GM23338 (cell line): Measurements from ENCODE around the gene ACTMAP. TPM values are rescaled to one million over a fixed set of nuclear protein-coding genes. Genes with fewer than 3 reads are reported as not detected.
A peak's percentile ranks its signal among the peaks of the same experiment; 100 is the strongest.

ENCODE experiments used
- ATAC-seq: fragments of 200-7000 bp; cut with Tn5 transposase; 3 replicates; pipeline ENCODE4 v1.9.1; 2020
- DNase-seq: peaks from one replicate; pipeline ENCODE4 v3.0.0-alpha.2; 2015; ENCODE audit warnings: low spot score
- H2AFZ ChIP-seq: fragments of 200-600 bp; sonication (generic); 2 replicates; pipeline ENCODE4 v1.8.0; 2016; ENCODE audit warnings: antibody characterized with exemption, mild to moderate bottlenecking, moderate library complexity
- H3F3A ChIP-seq: fragments of 200-600 bp; sonication (generic); replicated peaks from 2 replicates; pipeline ENCODE4 v1.8.0; 2017; ENCODE audit warnings: antibody characterized with exemption, mixed run types, low read depth
- H3K27ac ChIP-seq: fragments of 200-600 bp; sonication (generic); 2 replicates; pipeline ENCODE4 v1.6.1; 2016; ENCODE audit warnings: low read depth
- H3K27me3 ChIP-seq: fragments of 200-600 bp; sonication (generic); 2 replicates; pipeline ENCODE4 v1.8.0; 2016; ENCODE audit warnings: mild to moderate bottlenecking, mixed run types, moderate library complexity; ENCODE audit not compliant: insufficient read depth
- H3K36me3 ChIP-seq: fragments of 200-600 bp; sonication (generic); 2 replicates; pipeline ENCODE4 v1.8.0; 2016; ENCODE audit warnings: mild to moderate bottlenecking; ENCODE audit not compliant: insufficient read depth
- H3K4me1 ChIP-seq: fragments of 200-600 bp; sonication (generic); 2 replicates; pipeline ENCODE4 v1.8.0; 2016; ENCODE audit warnings: mild to moderate bottlenecking, moderate library complexity; ENCODE audit not compliant: insufficient read depth
- H3K4me2 ChIP-seq: fragments of 200-600 bp; sonication (generic); 2 replicates; pipeline ENCODE4 v1.7.1; 2017; ENCODE audit warnings: mixed run types
- H3K4me3 ChIP-seq: fragments of 200-600 bp; sonication (generic); 2 replicates; pipeline ENCODE4 v1.6.1; 2016; ENCODE audit warnings: mixed run types
- H3K79me2 ChIP-seq: fragments of 200-600 bp; sonication (generic); replicated peaks from 2 replicates; pipeline ENCODE4 v1.8.0; 2017; ENCODE audit warnings: mild to moderate bottlenecking; ENCODE audit not compliant: insufficient read depth
- H3K9me2 ChIP-seq: fragments of 200-600 bp; sonication (generic); 2 replicates; pipeline ENCODE4 v1.8.0; 2017; ENCODE audit not compliant: insufficient read depth
- H4K20me1 ChIP-seq: fragments of 200-600 bp; sonication (generic); replicated peaks from 2 replicates; pipeline ENCODE4 v1.8.0; 2017; ENCODE audit warnings: mild to moderate bottlenecking; ENCODE audit not compliant: insufficient read depth
- H3K27ac Mint-ChIP-seq: 2 replicates; pipeline ENCODE4 v1.8.0; 2020; ENCODE audit warnings: inconsistent platforms, mild to moderate bottlenecking, moderate library complexity, mixed read lengths
- H3K27me3 Mint-ChIP-seq: 3 replicates; pipeline ENCODE4 v1.8.0; 2022; ENCODE audit warnings: low read depth, mild to moderate bottlenecking, moderate library complexity, mixed read lengths, inconsistent platforms; ENCODE audit not compliant: insufficient read depth, poor library complexity
- H3K36me3 Mint-ChIP-seq: 3 replicates; pipeline ENCODE4 v1.8.0; 2021; ENCODE audit warnings: low read depth, mild to moderate bottlenecking, inconsistent platforms, moderate library complexity, mixed read lengths
- H3K4me1 Mint-ChIP-seq: 3 replicates; pipeline ENCODE4 v1.8.0; 2020; ENCODE audit warnings: mild to moderate bottlenecking, inconsistent platforms, mixed read lengths
- H3K4me3 Mint-ChIP-seq: 3 replicates; pipeline ENCODE4 v1.8.0; 2021; ENCODE audit warnings: moderate library complexity, mild to moderate bottlenecking, inconsistent platforms, mixed read lengths
- H3K9me3 Mint-ChIP-seq: 3 replicates; pipeline ENCODE4 v1.8.0; 2020; ENCODE audit warnings: moderate library complexity, mild to moderate bottlenecking, inconsistent platforms, mixed read lengths
- CREB1 ChIP-seq: fragments of 250-450 bp; sonication (Bioruptor Pico); IDR thresholded peaks from 2 replicates; pipeline ENCODE4 v1.5.0; 2020; ENCODE audit warnings: low read depth, mild to moderate bottlenecking, moderate library complexity
- CTCF ChIP-seq, 2 experiments: fragments of 200-600 bp in 1 of 2; sonication (generic) in 1 of 2; conservative IDR thresholded peaks; 2 replicates each; pipeline versions ENCODE4 v1.5.1 to v1.6.1; 2016 to 2017; ENCODE audit warnings: antibody characterized with exemption in 2 of 2, low read depth in 2 of 2, mild to moderate bottlenecking in 2 of 2, moderate library complexity in 1 of 2
- ETS1 ChIP-seq: IDR thresholded peaks from 2 replicates; pipeline ENCODE4 v1.6.1; 2016; ENCODE audit warnings: antibody characterized with exemption
- EZH2 ChIP-seq: fragments of 200-600 bp; sonication (generic); IDR thresholded peaks from one replicate; pipeline ENCODE4 v1.8.0; 2017; ENCODE audit warnings: antibody characterized with exemption, mild to moderate bottlenecking, low read depth; ENCODE audit not compliant: unreplicated experiment
- EZH2phosphoT487 ChIP-seq: fragments of 200-600 bp; sonication (generic); IDR thresholded peaks from one replicate; pipeline ENCODE4 v1.8.1; 2018; ENCODE audit warnings: antibody characterized with exemption; ENCODE audit not compliant: unreplicated experiment
- JUNB ChIP-seq: IDR thresholded peaks from one replicate; pipeline ENCODE4 v1.6.1; 2016; ENCODE audit warnings: antibody characterized with exemption; ENCODE audit not compliant: unreplicated experiment
- NANOG ChIP-seq: IDR thresholded peaks from 2 replicates; pipeline ENCODE4 v1.6.1; 2016; ENCODE audit warnings: antibody characterized with exemption, borderline replicate concordance
- POLR2AphosphoS5 ChIP-seq: IDR thresholded peaks from 2 replicates; pipeline ENCODE4 v1.6.1; 2016; ENCODE audit warnings: antibody characterized with exemption, low read depth
- REST ChIP-seq: IDR thresholded peaks from one replicate; pipeline ENCODE4 v1.6.1; 2018; ENCODE audit warnings: antibody characterized with exemption; ENCODE audit not compliant: unreplicated experiment
- STAT1 ChIP-seq: IDR thresholded peaks from one replicate; pipeline ENCODE4 v1.6.1; 2016; ENCODE audit warnings: antibody characterized with exemption; ENCODE audit not compliant: unreplicated experiment
- ZNF114 ChIP-seq: fragments of 250-450 bp; sonication (Bioruptor Pico); IDR thresholded peaks from 2 replicates; pipeline ENCODE4 v1.5.0; 2020; ENCODE audit warnings: mild to moderate bottlenecking, moderate library complexity
- ZNF331 ChIP-seq: fragments of 250-450 bp; sonication (Bioruptor Pico); IDR thresholded peaks from 2 replicates; pipeline ENCODE4 v1.5.0; 2020; ENCODE audit warnings: low read depth, mild to moderate bottlenecking, moderate library complexity
- ZNF462 ChIP-seq: fragments of 250-450 bp; sonication (Bioruptor Pico); IDR thresholded peaks from 2 replicates; pipeline ENCODE4 v1.5.0; 2020; ENCODE audit warnings: mild to moderate bottlenecking, moderate library complexity
- polyA plus RNA-seq: library from polyadenylated mRNA; unstranded; fragments of >200 nt; fragmentation: Nextera tagmentation; extraction: Ambion mirVana; gene quantifications from 2 replicates; pipeline ENCODE4 v1.2.1, GENCODE V29; 2016
- total RNA-seq: library from RNA; depleted of rRNA; stranded (reverse); fragments of >200 nt; shearing (Covaris generic); gene quantifications from 2 replicates; pipeline ENCODE4 v1.2.3, GENCODE V29; 2014

The ACTMAP gene
- total and polyA plus RNA-seq, 2 experiments from 2014 or later: 14.9 to 16.7 TPM

GRCh38 chr19:40716031-40716481 lies 34.2 kb downstream of the ACTMAP start:
- Mint-ChIP-seq H3K36me3 (peaks cover 23% of the 10 kb centered on the region), H3K4me1 (peaks cover 25% of the 10 kb centered on the region), H3K27me3 (peaks cover 10% of the 10 kb centered on the region), H3K27ac (peak overlapping the region; percentile 96), H3K9me3 (no peaks in the 10 kb centered on the region), H3K4me3 (peak overlapping the region; percentile 93)
- peak overlapping the region; percentile 98 for H3K27ac ChIP-seq
- peaks cover 8% of the 10 kb centered on the region; the same call in 1 of the 2 replicates for H4K20me1 ChIP-seq
- no peak for ATAC-seq
- no peak for DNase-seq
- H3F3A ChIP-seq: peaks cover 15% of the 10 kb centered on the region; the same call in 1 of the 2 replicates
- H2AFZ ChIP-seq: peak overlapping the region; percentile 82; the same call in 1 of the 2 replicates
- TF ChIP-seq STAT1 (no peak), CREB1 (CRISPR knock-in tag) (no peak), ZNF462 (CRISPR knock-in tag) (no peak), ZNF331 (no peak), EZH2phosphoT487 (no peak), CTCF (conservative IDR thresholded peaks at IDR 0.05; ENCODE audit: low read depth in 2 of 2) (no peak), JUNB (no peak), REST (no peak), ZNF114 (CRISPR knock-in tag) (no peak), NANOG (no peak), POLR2AphosphoS5 (no peak), EZH2 (no peak), ETS1 (no peak)
- no peaks in the 10 kb centered on the region for H3K27me3 ChIP-seq
- H3K4me3 ChIP-seq: peak overlapping the region; percentile 99
- no peaks in the 10 kb centered on the region for H3K9me2 ChIP-seq
- peaks cover 6% of the 10 kb centered on the region; the same call in 1 of the 2 replicates for H3K36me3 ChIP-seq
- H3K4me2 ChIP-seq: peak overlapping the region; percentile 95
- H3K79me2 ChIP-seq: peaks cover 38% of the 10 kb centered on the region
- H3K4me1 ChIP-seq: peaks cover 22% of the 10 kb centered on the region
